HCT116 (cell line): ENCODE measurements around the gene METRN. TPM values are rescaled to one million over a fixed set of nuclear protein-coding genes. Genes with fewer than 3 reads are reported as not detected.

Experiments used
- ATAC-seq: fragments of 200-7000 bp; cut with Tn5 transposase; 2 replicates; pipeline ENCODE4 v1.9.1; 2020; ENCODE audit warnings: mild to moderate bottlenecking, moderate library complexity
- BruUV-seq: library from RNA; stranded (reverse); fragments of 400-500 nt; replicated peaks from 2 replicates; lab custom pipeline; 2021; lab: Mats Ljungman, UMichigan
- CTCF ChIA-PET: fragments of 300-600 bp; sonication (Branson Sonifier 250); formaldehyde crosslinking; loops from one replicate; lab custom pipeline; 2021; ENCODE audit warnings: antibody characterized with exemption; lab: Charles Lee
- POLR2A ChIA-PET: fragments of 300-600, 350-600 bp; sonication (Branson Sonifier 250); formaldehyde crosslinking; loops from one replicate; lab custom pipeline; 2021; ENCODE audit warnings: antibody characterized with exemption; lab: Charles Lee
- RAD21 ChIA-PET, 2 experiments: fragments of 300-600 bp; sonication (Branson Sonifier 250); formaldehyde crosslinking; loops; one replicate each; lab custom pipeline; 2023; ENCODE audit warnings: low total read pairs in 2 of 2; ENCODE audit not compliant: uncharacterized antibody in 2 of 2, unreplicated experiment in 2 of 2, low non-redundant PET in 1 of 2; lab: Charles Lee
- DNase-seq: peaks from one replicate; pipeline ENCODE4 v3.0.0-alpha.2; 2010; ENCODE audit warnings: low read depth, low spot score
- H2AFZ ChIP-seq: fragments of 200-600 bp; shearing (Covaris generic), sonication (generic); 2 replicates; pipeline ENCODE4 v1.6.1; 2017; ENCODE audit warnings: low read depth, mixed run types, mixed read lengths, antibody characterized with exemption, low read length; ENCODE audit not compliant: poor library complexity, severe bottlenecking
- H3K27ac ChIP-seq: 2 replicates; pipeline ENCODE4 v1.5.1; 2012; ENCODE audit warnings: low read depth, low read length
- H3K27me3 ChIP-seq: fragments of 200-600 bp; sonication (generic); 2 replicates; pipeline ENCODE4 v1.6.1; 2016; ENCODE audit warnings: mixed run types, low read length, mixed read lengths; ENCODE audit not compliant: insufficient read depth
- H3K36me3 ChIP-seq, 2 experiments: fragments of 200-500 bp in 1 of 2; fragments of 200-600 bp in 1 of 2; sonication (Bioruptor generic) in 1 of 2; sonication (generic) in 1 of 2; 2 replicates each; pipeline versions ENCODE4 v1.5.1 to v1.6.1; 2014 to 2016; ENCODE audit warnings: low read length in 2 of 2, inconsistent platforms in 1 of 2, mixed read lengths in 1 of 2, mixed run types in 1 of 2; ENCODE audit not compliant: insufficient read depth in 2 of 2, control insufficient read depth in 1 of 2
- H3K4me1 ChIP-seq, 2 experiments: fragments of 200-600 bp in 1 of 2; sonication (generic) in 1 of 2; 2 replicates each; pipeline versions ENCODE4 v1.5.1 to v1.6.1; 2012 to 2017; ENCODE audit warnings: low read length in 2 of 2, inconsistent platforms in 1 of 2, mild to moderate bottlenecking in 1 of 2, mixed read lengths in 1 of 2, mixed run types in 1 of 2, moderate library complexity in 1 of 2; ENCODE audit not compliant: insufficient read depth in 2 of 2, control insufficient read depth in 1 of 2
- H3K4me2 ChIP-seq: fragments of 200-600 bp; sonication (generic); 2 replicates; pipeline ENCODE4 v1.6.1; 2017; ENCODE audit warnings: mixed run types, low read length, mixed read lengths
- H3K4me3 ChIP-seq, 2 experiments: fragments of 200-600 bp in 1 of 2; sonication (generic) in 1 of 2; replicated peaks in 1 of 2; 2 replicates each; pipeline ENCODE4 v1.5.1; 2011 to 2016; ENCODE audit warnings: low read length in 2 of 2, control low read depth in 1 of 2, low read depth in 1 of 2, mild to moderate bottlenecking in 1 of 2, mixed read lengths in 1 of 2, mixed run types in 1 of 2
- H3K79me2 ChIP-seq: fragments of 200-600 bp; sonication (generic); 2 replicates; pipeline ENCODE4 v1.6.1; 2017; ENCODE audit warnings: mild to moderate bottlenecking, mixed run types, low read length, moderate library complexity, mixed read lengths; ENCODE audit not compliant: insufficient read depth
- H3K9ac ChIP-seq: fragments of 200-600 bp; sonication (generic); 2 replicates; pipeline ENCODE4 v1.6.1; 2016; ENCODE audit warnings: low read length, mixed read lengths
- H3K9me2 ChIP-seq: fragments of 200-600 bp; sonication (generic), shearing (Covaris generic); 2 replicates; pipeline ENCODE4 v1.6.1; 2017; ENCODE audit warnings: mixed run types, mild to moderate bottlenecking, moderate library complexity; ENCODE audit not compliant: insufficient read depth
- H3K9me3 ChIP-seq, 2 experiments: fragments of 200-500 bp in 1 of 2; fragments of 200-600 bp in 1 of 2; sonication (Bioruptor generic) in 1 of 2; sonication (generic) in 1 of 2; 2 replicates each; pipeline ENCODE4 v1.6.1; 2014 to 2017; ENCODE audit warnings: low read length in 2 of 2, mixed read lengths in 2 of 2, inconsistent platforms in 1 of 2, low read depth in 1 of 2, mild to moderate bottlenecking in 1 of 2, mixed run types in 1 of 2, moderate library complexity in 1 of 2; ENCODE audit not compliant: control insufficient read depth in 1 of 2, insufficient read depth in 1 of 2
- H4K20me1 ChIP-seq: fragments of 200-600 bp; sonication (generic), shearing (Covaris generic); 2 replicates; pipeline ENCODE4 v1.6.1; 2017; ENCODE audit warnings: mixed run types, mild to moderate bottlenecking, moderate library complexity; ENCODE audit not compliant: insufficient read depth
- EGR1 ChIP-seq: IDR thresholded peaks from 2 replicates; pipeline ENCODE4 v1.6.1; 2012; ENCODE audit warnings: low read depth
- POLR2A ChIP-seq: IDR thresholded peaks from 2 replicates; pipeline ENCODE4 v1.7.0; 2011; ENCODE audit warnings: borderline replicate concordance; ENCODE audit not compliant: insufficient read depth, insufficient read length; ENCODE audit errors: extremely low read depth
- POLR2AphosphoS5 ChIP-seq: IDR thresholded peaks from 2 replicates; pipeline ENCODE4 v1.6.1; 2011; ENCODE audit warnings: mild to moderate bottlenecking, low read depth, low read length, moderate library complexity
- SP1 ChIP-seq: IDR thresholded peaks from 2 replicates; pipeline ENCODE4 v1.6.1; 2012; ENCODE audit warnings: low read depth
- YY1 ChIP-seq: IDR thresholded peaks from 2 replicates; pipeline ENCODE4 v1.6.1; 2011; ENCODE audit warnings: low read length, low read depth, moderate library complexity, mild to moderate bottlenecking; ENCODE audit not compliant: insufficient replicate concordance; ENCODE audit errors: extremely low read depth
- ZFX ChIP-seq: fragments of 450-650 bp; IDR thresholded peaks from 2 replicates; pipeline ENCODE4 v1.6.1; 2017
- intact Hi-C: fragments of 100-400 bp; cut with micrococcal nuclease; formaldehyde crosslinking; loops from 2 replicates; pipeline ENCODE4 v1.10.0; 2022
- total RNA-seq: library from RNA; stranded (reverse); gene quantifications from one replicate; pipeline ENCODE4 v1.2.1, GENCODE V29; 2021; ENCODE audit not compliant: unreplicated experiment

Gene METRN
- total RNA-seq, 1 experiment from 2014 or later: 193 TPM

DNA sequence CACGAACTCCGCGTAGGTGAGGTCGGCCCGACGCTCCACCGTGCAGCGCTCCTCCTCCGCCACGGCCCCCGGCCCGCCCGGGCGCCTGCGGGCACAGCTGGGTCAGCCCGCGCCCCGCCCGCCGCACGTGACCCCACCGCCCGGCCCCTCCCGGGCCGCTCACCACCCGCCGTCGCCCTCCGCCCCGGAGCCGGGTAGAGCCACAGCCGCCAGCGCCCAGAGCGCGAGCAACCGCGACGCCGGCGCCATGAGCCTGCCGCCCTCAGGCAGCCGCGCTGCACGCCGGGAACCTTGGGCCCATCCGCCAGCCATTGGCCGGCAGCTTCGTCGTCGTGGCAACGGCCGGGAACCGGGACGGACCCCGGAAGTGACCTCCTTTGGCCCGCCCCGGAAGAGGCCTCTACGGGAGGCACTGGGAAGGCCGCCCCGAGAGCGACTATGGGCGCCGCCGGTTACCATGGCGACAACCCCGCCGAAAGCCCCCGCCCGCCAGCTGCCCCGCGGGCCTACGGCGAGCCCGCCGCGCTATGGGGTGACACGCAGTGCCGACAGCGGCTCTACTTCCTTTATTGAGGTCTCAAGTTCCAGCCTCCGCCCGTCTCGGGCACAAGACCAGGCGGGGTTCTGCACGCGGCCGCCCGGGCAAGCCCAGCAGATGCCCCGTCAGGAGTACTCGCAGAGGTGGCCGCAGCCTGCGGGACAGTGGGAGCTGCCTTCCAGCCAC, 30.7 kb upstream of the METRN start, which contains the start of gene JMJD8:
TSS of gene JMJD8 (minus strand) at position 264 of the 724 bp plus-strand sequence. CDS start at position 249, 15 bp downstream.
- H3K4me1 ChIP-seq: peaks cover 17 to 58% of the 10 kb centered on the region in 2 experiments
- peaks cover 48% of the 10 kb centered on the region for H3K79me2 ChIP-seq
- no peaks in the 10 kb centered on the region for H3K9me3 ChIP-seq
- peak within 1 kb of the TSS; percentile 97 for H3K4me2 ChIP-seq
- TF ChIP-seq YY1 (peak; percentile 91), POLR2A (peak; percentile 93), ZFX (peak; percentile 90), SP1 (no peak), POLR2AphosphoS5 (peak; percentile 91)
- CTCF ChIA-PET: interaction anchor here (1.2 kb wide), 1 partner anchor 32 kb away, joined by 3 read pairs; no protein-coding TSS in a partner anchor
- H3K36me3 ChIP-seq: peaks cover 0 to 33% of the 10 kb centered on the region in 2 experiments; a peak in 2 of 4 replicates
- RAD21 ChIA-PET: no interaction called here
- H2AFZ ChIP-seq: no peak within 1 kb of the TSS
- no TSS peak for BruUV-seq
- no peaks in the 10 kb centered on the region for H3K27me3 ChIP-seq
- POLR2A ChIA-PET: interaction anchor here (0.7 kb wide), 1 partner anchor 11 kb away, joined by 3 read pairs; no protein-coding TSS in a partner anchor
- H3K9me2 ChIP-seq: no peaks in the 10 kb centered on the region
- no peaks in the 10 kb centered on the region for H4K20me1 ChIP-seq
- H3K27ac ChIP-seq: peak within 1 kb of the TSS; percentile 98
- peak within 1 kb of the TSS; percentile 71 to 90 for H3K4me3 ChIP-seq
- ATAC-seq (peak; percentile 70), DNase-seq (peak; percentile 89)
- peak within 1 kb of the TSS; percentile 92 for H3K9ac ChIP-seq
- intact Hi-C loops: no loop called here

DNA sequence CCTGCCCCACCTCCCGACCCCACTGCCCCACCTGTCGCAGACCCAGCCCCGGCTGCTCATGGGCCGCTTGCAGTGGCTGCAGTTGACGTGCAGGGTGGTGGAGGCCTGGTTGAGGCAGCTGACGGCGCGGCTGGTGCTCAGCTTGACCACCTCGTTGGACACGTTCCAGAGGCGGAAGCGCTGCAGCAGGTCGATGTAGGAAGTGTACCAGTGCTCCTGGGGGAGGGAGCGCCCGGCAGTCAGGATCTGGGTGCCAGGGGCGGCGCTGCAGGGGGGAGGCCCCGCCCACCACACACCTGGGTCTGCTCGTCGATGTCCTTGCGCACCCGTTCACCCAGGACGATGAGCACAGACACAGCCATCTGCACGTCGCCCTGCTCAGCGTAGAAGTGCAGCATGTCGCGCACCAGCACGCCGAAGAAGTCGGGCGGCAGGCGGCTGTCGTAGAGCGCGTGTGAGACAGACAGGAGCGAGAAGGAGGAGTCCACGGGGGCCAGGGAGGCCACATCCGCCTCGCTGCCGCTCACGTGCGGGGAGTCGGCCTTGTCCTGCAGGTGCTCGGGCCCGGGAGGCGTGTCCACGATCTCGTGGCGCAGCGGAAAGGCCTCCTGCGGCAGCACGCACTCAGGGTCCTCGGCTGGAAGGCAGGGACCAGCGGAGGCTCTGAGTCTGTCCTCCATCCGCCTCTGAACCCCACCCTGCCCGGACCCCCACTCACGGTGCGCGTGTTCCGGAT, 29.8 kb upstream of the METRN start:
- no peak for ATAC-seq
- no peak for DNase-seq
- intact Hi-C loops: no loop called here
- H3K9me3 ChIP-seq: no peaks in the 10 kb centered on the region
- TF ChIP-seq POLR2A (peak; percentile 38), EGR1 (no peak)
- no peaks in the 10 kb centered on the region for H4K20me1 ChIP-seq
- peak overlapping the region; percentile 98 for H3K27ac ChIP-seq
- H3K9ac ChIP-seq: peak overlapping the region; percentile 92
- H2AFZ ChIP-seq: no peak overlapping the region
- H3K79me2 ChIP-seq: peaks cover 54% of the 10 kb centered on the region
- peak overlapping the region; percentile 71 to 90; a peak in 3 of 4 replicates for H3K4me3 ChIP-seq
- ChIA-PET RAD21 (no interaction called here), POLR2A (no interaction called here), CTCF (interaction anchor here (1.2 to 1.4 kb wide), 2 partner anchors 10 to 33 kb away, joined by 3 to 6 read pairs; no protein-coding TSS in a partner anchor)
- H3K27me3 ChIP-seq: no peaks in the 10 kb centered on the region
- no TSS peak for BruUV-seq
- H3K36me3 ChIP-seq: peaks cover 0 to 33% of the 10 kb centered on the region in 2 experiments; a peak in 2 of 4 replicates
- peaks cover 21 to 60% of the 10 kb centered on the region in 2 experiments for H3K4me1 ChIP-seq
- H3K4me2 ChIP-seq: peak overlapping the region; percentile 97
- no peaks in the 10 kb centered on the region for H3K9me2 ChIP-seq
